Neural cell (in vitro differentiated cells): ENCODE measurements around the gene CA9. TPM values are rescaled to one million over a fixed set of nuclear protein-coding genes. Genes with fewer than 3 reads are reported as not detected.

ENCODE experiments used
- H2AFZ ChIP-seq: fragments of 200-600, 300-800 bp; sonication (generic), shearing (Covaris generic); 2 replicates; pipeline ENCODE4 v1.6.0; 2014; ENCODE audit warnings: low read depth, mild to moderate bottlenecking, antibody characterized with exemption, low read length, moderate library complexity
- H3F3A ChIP-seq: fragments of 200-600 bp; shearing (Covaris generic); 2 replicates; pipeline ENCODE4 v1.6.1; 2016; ENCODE audit warnings: mild to moderate bottlenecking, moderate library complexity, mixed read lengths, antibody characterized with exemption, low read length; ENCODE audit not compliant: insufficient read depth, poor library complexity, severe bottlenecking
- H3K27ac ChIP-seq: fragments of 200-600, 300-800 bp; sonication (generic), shearing (Covaris generic); 2 replicates; pipeline ENCODE4 v1.5.1; 2014; ENCODE audit warnings: mild to moderate bottlenecking, low read length, moderate library complexity
- H3K27me3 ChIP-seq: fragments of 300-800, 200-600 bp; sonication (generic), shearing (Covaris generic); 2 replicates; pipeline ENCODE4 v1.6.0; 2014; ENCODE audit warnings: mild to moderate bottlenecking, low read depth, low read length, moderate library complexity; ENCODE audit not compliant: insufficient read depth
- H3K36me3 ChIP-seq: fragments of 300-800, 200-600 bp; sonication (generic), shearing (Covaris generic); 2 replicates; pipeline ENCODE4 v1.5.1; 2014; ENCODE audit warnings: mild to moderate bottlenecking, antibody characterized with exemption, low read length, moderate library complexity; ENCODE audit not compliant: insufficient read depth
- H3K4me2 ChIP-seq: fragments of 300-800, 200-600 bp; sonication (generic), shearing (Covaris generic); 2 replicates; pipeline ENCODE4 v1.6.0; 2014; ENCODE audit warnings: mild to moderate bottlenecking, low read length
- H3K4me3 ChIP-seq: fragments of 300-800, 200-600 bp; sonication (generic), shearing (Covaris generic); 2 replicates; pipeline ENCODE4 v1.5.1; 2014; ENCODE audit warnings: mild to moderate bottlenecking, low read length, moderate library complexity
- H3K79me2 ChIP-seq: fragments of 200-600 bp; shearing (Covaris generic); replicated peaks from 2 replicates; pipeline ENCODE4 v1.6.0; 2014; ENCODE audit warnings: mild to moderate bottlenecking, low read length, moderate library complexity; ENCODE audit not compliant: insufficient read depth
- H3K9ac ChIP-seq: fragments of 300-800, 200-600 bp; sonication (generic), shearing (Covaris generic); 2 replicates; pipeline ENCODE4 v1.6.1; 2016; ENCODE audit warnings: mild to moderate bottlenecking, low read length, mixed read lengths
- H3K9me2 ChIP-seq: fragments of 200-600 bp; shearing (Covaris generic); 2 replicates; pipeline ENCODE4 v1.6.1; 2016; ENCODE audit warnings: mild to moderate bottlenecking, low read length, mixed read lengths; ENCODE audit not compliant: insufficient read depth
- H3K9me3 ChIP-seq: fragments of 200-600, 300-800 bp; sonication (generic), shearing (Covaris generic); 2 replicates; pipeline ENCODE4 v1.6.1; 2016; ENCODE audit warnings: mild to moderate bottlenecking, mixed run types, low read length, moderate library complexity, mixed read lengths
- H4K20me1 ChIP-seq: fragments of 200-600 bp; shearing (Covaris generic); 2 replicates; pipeline ENCODE4 v1.6.1; 2016; ENCODE audit warnings: mild to moderate bottlenecking, mixed run types; ENCODE audit not compliant: insufficient read depth
- CTCF ChIP-seq: fragments of 450-650 bp; IDR thresholded peaks from 2 replicates; pipeline ENCODE4 v1.5.1; 2014; ENCODE audit warnings: antibody characterized with exemption, mild to moderate bottlenecking, moderate library complexity; ENCODE audit not compliant: poor library complexity, severe bottlenecking
- EP300 ChIP-seq: fragments of 450-650 bp; conservative IDR thresholded peaks from 2 replicates; pipeline ENCODE4 v1.6.1; 2014; ENCODE audit warnings: antibody characterized with exemption, mild to moderate bottlenecking, moderate library complexity; ENCODE audit not compliant: poor library complexity, severe bottlenecking
- EZH2 ChIP-seq: fragments of 200-600, 300-800 bp; shearing (Covaris generic), sonication (generic); IDR thresholded peaks from 2 replicates; pipeline ENCODE4 v1.6.1; 2014; ENCODE audit warnings: antibody characterized with exemption, low read length, borderline replicate concordance, mild to moderate bottlenecking; ENCODE audit not compliant: insufficient read depth, poor library complexity, severe bottlenecking
- MXI1 ChIP-seq: fragments of 450-650 bp; conservative IDR thresholded peaks from 2 replicates; pipeline ENCODE4 v1.6.1; 2014; ENCODE audit warnings: antibody characterized with exemption, mild to moderate bottlenecking; ENCODE audit not compliant: poor library complexity, severe bottlenecking
- POLR2AphosphoS5 ChIP-seq: IDR thresholded peaks from 2 replicates; pipeline ENCODE4 v1.6.1; 2012
- RAD21 ChIP-seq: fragments of 450-650 bp; conservative IDR thresholded peaks from 2 replicates; pipeline ENCODE4 v1.6.1; 2014; ENCODE audit warnings: antibody characterized with exemption, mild to moderate bottlenecking, moderate library complexity
- REST ChIP-seq: IDR thresholded peaks from 2 replicates; pipeline ENCODE4 v1.6.1; 2012; ENCODE audit warnings: borderline replicate concordance
- SMC3 ChIP-seq: fragments of 450-650 bp; conservative IDR thresholded peaks from 2 replicates; pipeline ENCODE4 v1.6.1; 2014; ENCODE audit warnings: antibody characterized with exemption, mild to moderate bottlenecking, moderate library complexity; ENCODE audit not compliant: poor library complexity
- TAF1 ChIP-seq: IDR thresholded peaks from 2 replicates; pipeline ENCODE4 v1.6.1; 2012; ENCODE audit warnings: low read depth
- polyA plus RNA-seq: library from polyadenylated mRNA; depleted of rRNA; stranded (reverse); fragments of >200 nt; gene quantifications from 2 replicates; pipeline ENCODE4 v1.2.3, GENCODE V29; 2014

CA9 gene
- polyA plus RNA-seq, 1 donor from 2014 or later = not detected

DNA sequence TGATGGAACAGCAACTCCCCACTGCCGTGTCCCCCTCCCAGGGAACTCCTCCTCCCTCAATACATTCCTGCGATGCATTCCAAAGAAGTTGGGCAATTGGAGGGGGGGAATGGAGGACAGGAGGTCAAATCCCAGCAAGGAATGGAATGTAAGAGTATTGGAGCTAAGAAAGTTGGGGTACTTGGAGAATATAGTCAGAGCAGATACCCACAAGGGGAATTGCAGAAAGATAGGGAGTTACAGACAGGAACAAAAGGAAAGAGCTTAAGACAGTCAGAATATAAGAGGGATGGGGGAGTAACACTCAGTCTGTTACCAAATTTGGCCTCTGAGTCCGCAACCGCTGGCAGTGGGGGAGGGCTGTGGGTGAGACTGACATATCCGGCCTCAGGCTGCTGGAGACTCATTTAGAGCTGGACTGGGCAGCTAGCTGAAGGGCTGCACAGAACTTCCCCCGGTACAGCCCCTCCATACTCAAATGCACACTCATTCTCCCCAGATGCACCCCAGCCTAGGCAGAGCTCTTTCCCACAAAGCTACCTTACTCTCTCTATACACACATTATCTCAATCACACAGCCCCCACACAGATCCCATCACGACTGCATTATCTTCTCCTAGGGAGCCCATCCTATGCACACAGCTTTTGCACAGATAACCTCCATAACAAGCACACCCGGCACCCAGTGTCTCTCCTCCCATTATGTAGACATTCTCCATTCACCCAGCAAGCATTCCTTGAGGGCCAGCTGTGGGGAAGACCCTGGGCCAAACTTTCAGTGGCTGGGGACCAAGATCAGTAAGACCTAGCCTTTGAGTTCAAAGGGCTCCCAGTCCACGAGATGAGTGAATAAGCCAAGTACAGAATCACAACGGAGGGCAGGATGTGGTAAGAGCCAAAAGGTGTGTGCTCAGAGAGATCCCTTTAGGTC, 54.6 kb downstream of the CA9 start:
- Histone ChIP-seq H2AFZ (no peak overlapping the region), H3K79me2 (peaks cover 31% of the 10 kb centered on the region), H3K9me2 (no peaks in the 10 kb centered on the region), H3K27ac (no peak overlapping the region), H3K9ac (no peak overlapping the region), H3K4me2 (no peak overlapping the region), H3K4me3 (no peak overlapping the region), H3K27me3 (no peaks in the 10 kb centered on the region), H3F3A (no peaks in the 10 kb centered on the region), H4K20me1 (no peaks in the 10 kb centered on the region), H3K36me3 (no peaks in the 10 kb centered on the region), H3K9me3 (no peaks in the 10 kb centered on the region)
- no peak for TF ChIP-seq MXI1
- no peak for TF ChIP-seq RAD21
- no peak for TF ChIP-seq TAF1
- no peak for TF ChIP-seq EZH2
- no peak for TF ChIP-seq POLR2AphosphoS5
- TF ChIP-seq EP300 = no peak
- no peak for TF ChIP-seq REST
- no peak for TF ChIP-seq CTCF
- TF ChIP-seq SMC3 = no peak

DNA sequence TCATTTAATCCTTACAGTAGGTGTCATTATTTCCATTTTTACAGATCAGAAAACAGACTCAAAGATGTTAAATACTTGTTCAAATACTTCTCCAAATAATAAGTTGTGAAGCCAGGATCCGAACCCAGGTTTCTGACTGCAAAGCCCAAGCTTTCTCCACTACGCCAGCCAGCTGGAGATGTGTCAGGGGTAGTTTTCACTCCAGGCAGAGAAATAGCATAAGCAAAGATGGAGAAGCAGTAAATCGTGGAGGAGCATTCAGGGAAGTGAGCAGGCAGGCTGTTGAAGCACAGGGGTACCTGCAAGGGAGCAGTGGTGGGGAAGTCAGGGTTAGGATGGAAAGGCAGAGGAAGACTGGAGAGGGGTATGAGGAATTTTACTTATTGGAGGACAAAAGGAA, 55.4 kb downstream of the CA9 start:
- TF ChIP-seq TAF1 = no peak
- no peak for TF ChIP-seq EZH2
- no peak for TF ChIP-seq RAD21
- no peak for TF ChIP-seq MXI1
- no peak for TF ChIP-seq POLR2AphosphoS5
- no peak for TF ChIP-seq REST
- no peak for TF ChIP-seq CTCF
- no peak for TF ChIP-seq SMC3
- no peak for TF ChIP-seq EP300
- Histone ChIP-seq H3K36me3 (no peaks in the 10 kb centered on the region), H4K20me1 (no peaks in the 10 kb centered on the region), H3K9me3 (no peaks in the 10 kb centered on the region), H3K4me3 (peak overlapping the region; percentile 81), H2AFZ (no peak overlapping the region), H3K9me2 (no peaks in the 10 kb centered on the region), H3K4me2 (no peak overlapping the region), H3K9ac (no peak overlapping the region), H3K27me3 (no peaks in the 10 kb centered on the region), H3F3A (no peaks in the 10 kb centered on the region), H3K79me2 (peaks cover 31% of the 10 kb centered on the region), H3K27ac (no peak overlapping the region)
